Stimulated activated CD8-positive, alpha-beta memory T cell treated with anti-CD3 and anti-CD28 coated beads, Interleukin-12 subunit alpha, Interleukin-12 subunit beta, amount 100 ng/mL, for 24 hours (primary cell): ENCODE measurements around the gene CA7.
"Not testable (repeated sequence)": the region's sequence is repeated elsewhere in the genome, so short reads cannot be mapped to it uniquely, and the experiment has no call there.

Experiments
- DNase-seq: peaks from one replicate; pipeline ENCODE4 v3.0.0-alpha.2; 2020; ENCODE audit errors: extremely low read depth

Gene CA7

DNA sequence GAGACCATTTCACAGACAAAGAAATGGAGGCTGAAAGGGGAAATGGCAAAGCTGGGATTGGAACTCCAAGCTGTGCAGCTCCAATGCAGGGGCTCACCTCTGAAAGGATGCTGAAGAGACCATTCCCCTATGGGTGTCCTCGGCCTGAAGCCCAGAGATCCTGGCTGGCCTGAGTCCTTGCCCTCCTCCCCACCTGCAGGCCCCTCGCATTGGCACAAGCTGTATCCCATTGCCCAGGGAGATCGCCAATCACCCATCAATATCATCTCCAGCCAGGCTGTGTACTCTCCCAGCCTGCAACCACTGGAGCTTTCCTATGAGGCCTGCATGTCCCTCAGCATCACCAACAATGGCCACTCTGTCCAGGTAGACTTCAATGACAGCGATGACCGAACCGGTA lies 2.6 kb downstream of the CA7 start:
- DNase-seq: no peak

DNA sequence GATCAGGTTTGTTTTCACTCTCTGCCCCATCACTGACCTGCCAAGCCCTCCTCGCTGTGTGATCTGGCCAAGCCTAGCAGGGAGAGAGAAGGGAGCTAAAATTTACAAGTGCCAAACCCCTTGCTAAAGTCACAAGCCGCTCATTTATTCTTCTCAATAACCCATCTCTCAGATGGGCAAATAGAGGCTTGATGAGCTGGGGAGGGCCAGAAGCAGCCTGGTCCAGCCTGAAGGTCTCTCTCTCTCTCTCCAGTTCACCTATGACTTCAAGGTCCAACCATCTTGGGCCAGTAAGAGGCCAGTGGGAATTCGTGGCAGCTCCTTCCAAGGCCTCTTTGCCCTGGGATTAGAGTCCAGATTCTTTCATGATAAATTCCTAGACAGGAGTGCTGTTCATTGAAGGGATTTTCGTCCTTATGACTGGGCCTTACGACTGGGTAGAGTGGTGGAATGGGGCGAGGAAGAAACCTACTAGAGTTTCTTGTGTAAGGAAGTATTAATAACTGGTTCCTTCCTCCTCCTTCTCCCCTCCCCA lies 3.4 kb downstream of the CA7 start:
- no peak for DNase-seq

DNA sequence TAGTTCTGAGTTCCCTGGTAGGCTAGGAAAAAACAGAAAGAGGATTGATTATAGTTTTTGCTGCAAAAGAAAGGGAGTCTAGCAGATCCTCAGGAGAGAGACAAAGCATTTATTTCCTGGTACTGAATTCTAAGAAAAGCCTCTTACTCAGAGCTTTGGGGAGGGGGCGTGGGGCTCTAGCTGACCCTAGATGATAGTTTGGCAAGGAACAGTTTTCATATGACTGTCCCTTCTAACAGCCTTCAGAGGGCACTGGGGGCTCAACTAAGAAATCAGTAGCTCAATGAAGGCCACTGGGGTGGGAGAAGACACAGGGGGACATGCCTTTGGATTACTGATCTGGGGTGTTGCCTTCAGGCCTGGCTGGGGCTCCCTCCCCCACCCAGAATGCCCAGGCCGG lies 4.0 kb downstream of the CA7 start:
- no peak for DNase-seq

DNA sequence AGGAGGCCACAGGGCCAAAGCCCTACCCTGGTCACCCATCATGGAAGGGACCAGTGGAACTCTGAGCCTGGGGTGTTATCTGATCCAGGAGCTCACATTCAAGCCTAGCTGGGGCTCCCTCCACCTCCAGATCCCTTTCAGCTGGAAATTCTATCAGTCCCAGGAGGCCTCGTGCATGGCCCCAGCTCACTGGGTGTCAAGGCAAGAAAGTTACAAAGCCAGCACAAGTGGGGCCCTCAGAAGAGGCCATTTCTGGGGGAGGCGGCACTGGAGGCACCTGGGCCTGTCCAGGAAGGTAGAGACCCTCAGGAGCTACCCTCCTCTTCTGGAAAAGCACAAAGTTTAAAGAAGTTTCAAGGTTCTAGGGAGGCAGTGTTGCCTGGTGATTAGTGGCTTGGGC lies 4.8 kb downstream of the CA7 start:
- DNase-seq: no peak

DNA sequence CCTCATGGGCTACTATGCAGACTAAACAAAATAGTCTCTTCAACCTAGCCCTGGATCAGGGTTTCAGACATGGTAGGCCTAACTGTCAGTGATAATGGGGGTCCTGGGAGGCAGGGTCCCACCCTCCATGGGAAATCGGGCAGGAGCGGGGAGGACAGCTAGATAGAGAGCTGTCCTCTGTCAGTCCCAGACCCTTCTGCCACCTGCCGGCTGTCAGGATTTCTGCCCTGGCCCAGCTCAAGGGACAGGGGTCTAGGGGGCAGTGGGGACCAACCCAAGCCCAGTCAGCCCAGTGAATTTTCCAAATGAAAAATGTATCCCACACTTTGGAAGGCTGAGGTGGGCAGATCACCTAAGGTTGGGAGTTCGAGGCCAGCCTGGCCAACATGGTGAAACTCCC lies 5.3 kb downstream of the CA7 start:
- no peak for DNase-seq

DNA sequence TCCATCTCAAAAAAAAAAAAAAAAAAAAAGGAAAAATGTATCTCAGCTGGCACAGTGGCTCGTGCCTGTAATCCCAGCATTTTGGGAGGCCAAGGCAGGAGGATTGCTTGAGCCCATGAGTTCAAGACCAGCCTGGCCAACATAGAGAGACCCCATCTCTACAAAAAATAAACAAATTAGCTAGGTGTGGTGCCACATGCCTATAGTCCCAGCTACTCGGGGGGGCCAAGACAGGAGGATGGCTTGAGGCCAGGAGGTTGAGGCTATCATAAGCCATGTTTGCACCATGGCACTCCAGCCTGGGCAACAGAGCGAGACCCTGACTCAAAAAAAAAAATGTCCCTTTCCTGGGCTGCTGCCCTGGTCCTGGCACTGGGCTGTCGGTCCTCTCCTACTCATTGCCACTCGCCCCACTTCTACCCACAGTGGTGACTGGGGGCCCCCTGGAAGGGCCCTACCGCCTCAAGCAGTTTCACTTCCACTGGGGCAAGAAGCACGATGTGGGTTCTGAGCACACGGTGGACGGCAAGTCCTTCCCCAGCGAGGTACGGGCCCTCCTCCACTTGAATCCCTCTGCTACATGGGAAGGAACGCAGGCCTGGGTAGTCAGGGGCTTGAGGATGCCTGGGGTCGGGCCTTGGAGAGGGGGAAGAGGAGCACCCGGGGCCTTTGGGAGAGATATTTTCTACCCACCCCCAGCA lies 6.1 kb downstream of the CA7 start:
- DNase-seq: no peak

DNA sequence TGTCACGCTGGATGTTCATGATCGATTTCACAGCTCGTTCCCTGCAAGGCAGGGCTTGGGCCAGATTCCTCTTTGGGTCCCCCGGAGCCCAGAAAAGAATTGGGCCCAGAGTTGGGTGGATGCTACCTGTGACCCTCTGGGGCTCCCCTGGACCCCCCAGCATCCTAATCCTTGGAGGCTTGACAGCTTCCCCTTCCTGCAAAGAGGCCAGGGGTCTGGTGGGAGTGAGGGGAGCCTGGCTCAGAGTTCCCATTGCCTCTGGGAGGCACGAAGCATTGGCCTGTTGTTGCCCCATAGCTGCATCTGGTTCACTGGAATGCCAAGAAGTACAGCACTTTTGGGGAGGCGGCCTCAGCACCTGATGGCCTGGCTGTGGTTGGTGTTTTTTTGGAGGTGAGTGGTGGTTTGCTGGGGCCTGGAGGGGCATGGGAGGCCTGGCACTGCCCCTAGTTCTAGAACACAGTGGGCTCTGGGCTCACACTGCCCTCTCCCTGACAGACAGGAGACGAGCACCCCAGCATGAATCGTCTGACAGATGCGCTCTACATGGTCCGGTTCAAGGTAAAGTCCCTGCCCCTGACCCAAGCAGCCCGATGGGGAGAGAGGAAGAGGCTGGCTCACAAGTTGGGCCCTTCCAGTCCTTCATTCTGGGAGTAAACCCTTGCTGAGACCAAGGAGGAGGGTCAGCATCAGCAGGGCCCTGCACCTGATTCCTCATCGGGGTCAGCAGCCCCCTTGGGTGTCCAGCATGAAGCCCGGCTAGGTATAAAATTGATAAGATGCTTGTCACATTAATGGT lies 7.2 kb downstream of the CA7 start:
- no peak for DNase-seq

DNA sequence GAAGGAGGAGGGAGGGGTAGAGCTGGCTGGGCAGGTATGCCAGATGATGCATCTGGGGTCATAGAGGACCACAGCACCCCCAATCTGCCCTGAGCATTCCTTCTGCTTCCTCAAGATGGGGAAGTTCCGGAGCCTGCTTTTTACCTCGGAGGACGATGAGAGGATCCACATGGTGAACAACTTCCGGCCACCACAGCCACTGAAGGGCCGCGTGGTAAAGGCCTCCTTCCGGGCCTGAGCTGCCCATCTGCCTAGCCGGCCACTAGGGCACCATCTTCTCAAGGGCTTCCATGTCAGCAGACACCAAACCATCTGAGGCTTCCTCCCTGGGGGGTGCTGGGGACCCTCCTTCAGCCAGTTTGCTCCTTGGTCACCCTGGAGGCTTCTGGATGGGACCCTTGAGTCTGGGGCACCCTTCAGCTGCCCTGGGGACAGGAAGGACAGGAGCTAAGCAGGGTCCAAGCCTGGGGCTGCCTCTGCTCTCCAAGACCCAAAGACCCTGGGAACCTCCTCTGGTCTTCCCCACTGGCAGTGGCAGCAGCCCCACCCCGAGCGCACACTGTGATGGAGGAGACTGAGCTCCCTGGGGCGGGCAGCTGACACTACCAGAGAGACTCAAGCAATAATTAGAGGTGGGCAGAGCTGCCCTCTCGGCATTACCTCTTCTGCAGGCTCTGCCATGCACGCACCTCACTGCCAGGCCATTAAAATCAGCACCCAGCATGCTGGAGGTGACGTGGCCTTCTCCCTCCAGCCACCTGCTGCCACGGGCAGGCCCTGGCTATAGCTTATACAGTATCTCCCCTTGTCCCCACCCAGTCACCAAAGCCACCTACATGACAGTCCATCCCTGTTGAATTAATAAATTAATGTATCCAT lies 9.3 kb downstream of the CA7 start:
- DNase-seq: no peak

DNA sequence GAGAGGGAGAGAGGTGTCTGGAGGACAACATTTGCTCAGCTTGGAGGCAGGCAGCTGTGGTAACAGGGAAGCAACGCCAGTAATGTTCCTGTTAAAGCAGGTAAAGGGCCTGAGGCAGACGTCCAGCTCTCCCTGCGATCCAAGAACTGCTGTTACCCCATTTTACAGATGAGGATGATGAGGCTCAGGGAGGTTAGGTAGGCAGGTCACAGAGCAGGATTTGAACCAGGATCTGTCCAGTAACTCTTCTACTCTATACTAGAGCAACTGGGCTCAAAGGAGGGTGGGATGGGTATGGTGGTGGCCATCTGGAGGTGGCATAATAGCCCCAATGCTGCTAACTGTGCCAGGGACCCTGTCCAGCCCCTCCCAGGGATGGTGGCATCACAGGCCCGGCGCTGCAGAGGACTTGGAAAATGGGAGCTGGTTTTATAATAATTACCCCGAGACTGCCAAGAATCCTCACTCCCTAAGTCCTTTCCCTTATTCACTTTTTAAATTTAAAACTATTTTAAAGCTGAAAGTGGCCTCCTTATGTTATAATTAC lies 12.0 kb downstream of the CA7 start:
- DNase-seq: no peak

DNA sequence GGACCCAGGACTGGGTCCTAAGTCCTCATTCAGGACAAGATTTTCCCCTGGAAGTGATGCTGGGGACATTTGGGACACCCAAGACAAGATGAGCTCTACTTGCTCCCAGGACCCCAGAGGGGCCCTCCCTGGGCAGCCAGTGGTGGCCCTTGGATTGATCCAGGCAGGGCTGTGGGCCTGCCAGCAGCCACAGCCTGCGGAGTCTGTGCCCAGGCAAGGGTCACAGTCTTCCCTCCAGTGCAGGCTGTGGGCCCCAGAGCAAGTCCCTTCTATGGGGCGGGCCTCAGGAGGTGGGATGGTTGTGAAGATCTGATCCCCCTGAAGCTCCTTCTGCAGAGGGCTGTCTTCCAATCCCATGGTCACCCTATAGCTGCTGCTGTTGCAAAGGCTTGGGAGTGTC lies 12.6 kb downstream of the CA7 start:
- no peak for DNase-seq

DNA sequence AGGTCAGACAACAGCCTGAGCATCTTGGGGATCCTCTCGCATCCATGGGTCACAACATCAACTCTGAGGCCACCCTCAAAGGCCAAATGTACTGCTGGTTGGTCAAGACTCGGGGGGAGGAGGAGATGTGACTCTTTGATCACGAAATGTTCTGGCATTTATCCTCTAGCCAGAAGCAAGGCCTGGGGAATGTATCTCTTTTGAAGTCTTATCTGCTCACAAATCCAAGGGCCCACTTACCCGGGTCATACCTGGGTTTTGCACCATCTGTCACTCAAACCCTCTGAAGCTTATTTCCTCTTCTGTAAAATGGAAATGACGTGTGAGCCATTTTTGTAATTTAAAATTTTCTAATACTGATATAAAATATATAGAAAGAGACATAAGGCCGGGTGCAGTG lies 13.2 kb downstream of the CA7 start:
- no peak for DNase-seq

DNA sequence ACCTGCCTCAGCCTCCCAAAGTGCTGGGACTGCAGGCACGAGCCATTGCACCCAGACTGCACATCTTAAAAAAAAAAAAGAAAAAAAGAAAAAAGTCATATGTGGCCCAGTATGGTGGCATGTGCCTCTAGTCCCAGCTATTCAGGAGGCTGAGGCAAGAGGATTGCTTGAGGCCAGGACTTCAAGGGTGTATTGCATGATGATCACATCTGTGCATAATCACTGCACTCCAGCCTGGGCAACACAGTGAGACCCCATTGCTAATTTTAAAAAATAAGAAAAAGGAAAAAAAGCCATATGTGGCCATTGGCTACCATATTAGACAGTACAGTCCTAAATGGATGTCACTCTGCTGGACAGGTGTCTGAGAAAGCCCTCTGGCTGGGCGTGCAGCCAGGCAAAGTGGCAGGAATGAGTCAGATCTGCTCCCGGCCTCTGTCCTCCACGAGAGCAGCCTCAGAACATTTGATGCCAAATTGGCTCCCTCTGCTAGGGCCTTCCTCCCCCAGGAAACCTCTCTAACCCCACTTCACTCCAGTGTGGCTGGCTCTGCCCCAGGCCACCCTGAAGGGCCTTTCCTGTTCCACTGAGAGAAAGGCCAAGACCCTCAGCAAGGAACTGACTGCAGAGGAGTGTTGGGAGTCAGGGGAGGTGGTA lies 14.7 kb downstream of the CA7 start:
- DNase-seq: no peak

DNA sequence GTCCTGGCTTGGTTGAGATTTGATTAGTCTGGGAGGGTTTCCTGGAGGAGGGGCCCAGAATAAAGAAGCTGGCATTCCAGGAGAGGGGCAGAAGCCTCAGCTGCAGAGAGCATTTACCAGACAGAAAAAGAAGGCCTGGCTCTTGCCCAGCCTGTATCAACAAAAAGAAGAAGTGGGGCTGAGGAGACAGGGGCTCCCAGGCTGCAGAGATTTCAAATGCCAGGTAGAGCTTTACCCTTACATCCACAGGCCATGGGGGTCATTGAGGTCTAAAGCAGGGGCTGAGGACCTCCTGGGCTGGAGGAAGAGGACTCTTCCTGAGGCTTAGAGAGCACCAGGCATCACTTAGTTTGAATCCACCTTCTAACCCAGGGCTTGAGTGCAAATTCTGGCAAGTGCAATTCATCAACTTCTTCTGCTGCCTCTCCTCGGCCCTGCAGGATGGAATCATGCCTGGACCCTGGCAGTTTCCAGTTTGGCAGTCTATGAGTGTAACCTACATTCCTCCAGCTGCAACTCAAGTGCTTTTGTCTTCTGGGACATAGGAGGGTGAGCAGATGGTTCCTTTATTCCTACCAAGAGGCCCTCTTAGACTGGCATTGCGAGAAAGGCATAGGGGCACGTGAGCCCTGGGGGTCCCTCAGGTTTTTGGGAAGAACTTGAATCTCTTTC lies 15.3 kb downstream of the CA7 start:
- DNase-seq: no peak

DNA sequence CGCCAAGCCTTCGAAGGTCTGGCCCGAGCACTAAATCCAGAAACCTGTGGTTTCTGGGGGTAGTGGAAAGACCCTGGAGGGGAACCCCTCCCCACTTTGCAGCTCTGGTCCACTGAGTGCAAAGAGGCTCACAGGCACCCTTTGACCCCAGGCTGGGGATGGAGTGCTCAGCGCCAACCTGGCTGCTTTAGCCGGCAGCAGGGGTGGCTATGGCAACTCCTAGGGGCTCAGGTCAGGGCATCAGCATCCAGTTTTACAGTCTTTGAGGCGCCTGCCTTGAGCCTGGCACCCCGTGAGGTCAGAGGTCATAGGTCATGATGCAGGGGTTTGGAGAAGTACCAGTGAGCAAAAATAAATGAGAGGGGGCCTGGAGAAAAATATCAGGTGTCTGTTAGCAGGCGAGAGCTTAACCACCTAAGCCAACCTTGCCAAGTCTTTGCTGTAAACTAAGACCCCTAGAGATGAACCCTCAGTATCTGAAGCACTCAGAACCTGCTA lies 17.9 kb downstream of the CA7 start:
- DNase-seq: no peak

DNA sequence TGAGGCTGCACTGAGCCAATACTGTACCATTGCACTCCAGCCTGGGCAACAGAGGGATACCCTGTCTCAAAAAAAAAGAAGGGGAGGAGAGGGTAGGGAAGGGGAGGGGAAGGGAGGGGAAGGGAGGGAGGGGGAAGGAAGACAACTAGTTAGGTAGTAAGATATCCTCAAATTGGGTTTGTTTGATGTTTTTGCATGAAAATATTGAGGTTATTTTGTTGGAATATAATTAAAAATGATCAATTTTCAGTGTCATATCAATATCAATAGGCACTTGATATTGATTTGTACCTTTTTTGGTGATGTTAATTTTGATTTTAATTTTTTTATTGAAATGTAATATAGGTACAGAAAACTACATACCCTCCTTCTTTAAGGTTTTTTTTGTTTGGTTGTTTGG lies 19.5 kb downstream of the CA7 start:
- no peak for DNase-seq

DNA sequence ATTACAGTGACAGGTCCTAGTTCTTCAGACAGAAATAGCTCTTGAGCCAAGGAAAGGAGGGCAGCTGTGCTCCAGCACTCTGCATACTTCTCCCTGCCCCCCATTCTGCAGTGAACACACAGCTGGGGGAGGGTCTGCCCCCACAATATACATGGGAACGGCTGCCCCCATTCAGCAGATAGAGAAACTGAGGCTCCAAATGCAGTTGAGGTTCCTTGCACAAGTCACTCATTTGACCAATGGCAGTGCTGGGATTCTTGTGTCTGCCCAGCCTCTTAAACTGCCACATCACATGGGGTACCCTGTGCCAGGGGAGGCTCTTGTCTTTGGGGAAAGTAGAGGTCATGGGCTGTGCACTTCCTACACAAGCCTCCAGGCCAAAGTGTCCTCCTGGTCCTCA lies 25.2 kb downstream of the CA7 start:
- no peak for DNase-seq

DNA sequence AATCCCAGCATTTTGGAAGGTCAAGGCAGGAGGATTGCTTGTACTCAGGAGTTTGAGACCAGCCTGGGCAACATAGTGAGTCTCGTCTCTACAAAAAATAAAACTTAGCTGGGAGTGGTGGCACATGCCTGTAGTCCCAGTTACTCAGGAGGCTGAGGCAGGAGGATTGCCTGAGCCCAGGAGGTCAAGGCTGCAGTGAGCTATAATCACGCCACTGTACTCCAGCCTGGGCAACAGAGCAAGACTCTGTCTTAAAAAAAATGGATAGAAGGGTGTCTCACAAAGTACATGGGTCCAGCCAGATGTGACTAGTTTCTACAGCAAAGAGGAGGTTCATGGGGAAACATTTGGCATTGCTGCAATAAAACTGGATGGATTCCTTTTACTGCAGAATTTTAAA lies 27.1 kb downstream of the CA7 start:
- DNase-seq: not testable (repeated sequence)

DNA sequence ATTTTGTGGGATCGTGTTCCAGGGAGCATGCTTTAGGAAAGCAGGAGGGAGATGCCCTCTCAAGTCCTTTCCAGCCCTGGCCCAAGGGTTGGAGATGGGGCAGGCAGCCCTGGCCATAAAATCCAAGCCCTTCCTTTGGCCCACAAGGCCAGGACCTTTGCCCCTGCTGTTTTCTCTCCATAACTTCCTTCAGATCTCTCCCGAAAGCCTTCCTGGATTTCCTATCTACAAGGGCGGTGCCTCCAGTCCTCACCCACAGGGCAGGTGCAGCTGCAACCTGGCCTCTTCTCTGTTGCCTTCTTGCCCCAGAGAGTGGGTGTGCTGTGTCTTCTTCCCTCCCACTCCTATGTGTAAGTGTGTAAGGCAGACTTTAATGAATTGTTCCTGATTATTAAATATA lies 27.6 kb downstream of the CA7 start:
- no peak for DNase-seq

DNA sequence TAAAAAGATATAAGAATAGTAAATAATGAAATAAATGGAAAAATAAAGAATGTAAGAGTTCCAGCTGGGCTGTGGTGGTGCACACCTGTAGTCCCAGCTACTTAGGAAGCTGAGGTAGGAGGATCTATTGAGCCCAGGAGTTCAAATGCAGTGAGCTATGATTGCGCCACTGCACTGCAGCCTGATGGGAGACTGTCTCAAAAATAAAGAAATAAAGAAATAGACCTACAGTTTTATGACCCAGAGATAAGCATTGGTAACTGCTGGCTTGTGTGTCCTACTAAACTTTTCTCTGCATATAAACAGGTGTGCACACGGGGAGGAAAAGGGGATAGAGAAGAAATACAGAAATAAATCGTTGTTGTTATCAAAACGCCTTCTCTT lies 28.3 kb downstream of the CA7 start:
- DNase-seq: no peak

DNA sequence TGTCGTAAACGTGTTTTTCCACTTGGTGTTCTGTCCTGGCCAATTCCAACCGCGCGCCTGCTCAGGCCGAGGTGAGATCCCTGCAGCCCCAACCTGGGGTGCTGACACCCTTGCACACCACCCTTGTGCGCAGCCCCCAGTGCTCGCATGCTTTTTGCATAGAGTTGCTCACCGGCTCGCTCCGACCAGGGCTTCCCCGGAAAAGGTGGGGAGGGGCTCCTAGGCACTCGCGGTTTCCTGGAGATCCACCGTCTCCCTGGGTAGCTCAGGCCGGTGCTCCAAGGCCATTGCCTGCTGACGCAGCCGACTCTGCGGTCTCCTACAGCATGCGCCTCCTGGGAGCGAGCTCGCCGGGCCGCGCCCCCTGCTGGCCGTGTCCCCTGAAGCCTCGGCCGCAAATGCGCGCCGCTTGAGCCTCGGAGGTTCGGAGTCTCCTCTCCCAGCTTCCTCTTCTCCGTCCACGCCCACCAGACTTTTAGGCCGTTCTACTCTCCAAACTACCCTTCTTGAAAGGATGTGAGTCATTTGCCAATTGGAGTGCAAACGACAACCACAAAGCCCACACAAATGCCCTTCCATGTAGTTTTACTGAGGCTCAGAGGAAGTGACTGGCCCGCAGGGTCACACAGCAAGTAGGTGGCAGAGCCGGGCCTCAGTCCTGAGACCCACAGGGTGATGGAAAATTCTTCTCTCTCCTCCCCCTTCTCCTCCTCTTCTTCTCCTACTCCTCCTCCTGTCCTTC lies 28.9 kb downstream of the CA7 start:
- peak; percentile 80 for DNase-seq
